Measurements from ENCODE around the gene OR2M4.
"Not testable (repeated sequence)": the region's sequence is repeated elsewhere in the genome, so short reads cannot be mapped to it uniquely, and the experiment has no call there.

Gene OR2M4

GRCh38 chr1:248231117-248231516, at the start of gene OR2M4:
TSS of gene OR2M4 (plus strand) at chr1:248231417. CDS start at chr1:248238929, 7,512 bp downstream.
- no peak for DNase-seq

GRCh38 chr1:248183996-248184395, 47.2 kb upstream of the OR2M4 start:
- no peak for DNase-seq

GRCh38 chr1:248187363-248187762, 43.9 kb upstream of the OR2M4 start:
- no peak for DNase-seq

- DNase-seq: no peak
Observed at GRCh38 chr1:248189026-248189425, 42.2 kb upstream of the OR2M4 start.

- no peak for DNase-seq
Observed at GRCh38 chr1:248194117-248194516, 37.1 kb upstream of the OR2M4 start.

- no peak for DNase-seq
Observed at GRCh38 chr1:248196965-248197364, 34.3 kb upstream of the OR2M4 start, which contains the start of gene OR2M3. TSS of gene OR2M3 (plus strand) at chr1:248197265. CDS start at chr1:248203068, 5,803 bp downstream.

GRCh38 chr1:248215880-248216279, 15.3 kb upstream of the OR2M4 start:
- DNase-seq: no peak

- DNase-seq: no peak
Observed at GRCh38 chr1:248225537-248225936, 5.7 kb upstream of the OR2M4 start.

- DNase-seq: no peak
Observed at GRCh38 chr1:248229360-248229908, 1.8 kb upstream of the OR2M4 start.

- DNase-seq: no peak
Observed at GRCh38 chr1:248239478-248239877, 8.3 kb downstream of the OR2M4 start.

- DNase-seq: peak in 1 of 2 experiments; percentile 2
Observed at GRCh38 chr1:248243204-248243603, 12.0 kb downstream of the OR2M4 start.

GRCh38 chr1:248259309-248259708, 28.1 kb downstream of the OR2M4 start:
- not testable (repeated sequence) for DNase-seq

- DNase-seq: no peak
Observed at GRCh38 chr1:248268178-248268577, 37.0 kb downstream of the OR2M4 start.

GRCh38 chr1:248273225-248273624, 42.0 kb downstream of the OR2M4 start:
- DNase-seq: not testable (repeated sequence)

- no peak for DNase-seq
Observed at GRCh38 chr1:248277876-248278275, 46.7 kb downstream of the OR2M4 start, which contains the start of gene OR2T33. TSS of gene OR2T33 (minus strand) at chr1:248277976. CDS start at chr1:248273814, 4,162 bp downstream.

GRCh38 chr1:248288391-248288790, 57.2 kb downstream of the OR2M4 start:
- DNase-seq: no peak

All from stimulated activated CD4-positive, alpha-beta T cell treated with anti-CD3 and anti-CD28 coated beads, Interleukin-4, amount 100 ng/mL, for 4 hours (primary cell).